SJCRH30 (cell line): Measurements from ENCODE around the gene IL1RL1. TPM values are rescaled to one million over a fixed set of nuclear protein-coding genes. Genes with fewer than 3 reads are reported as not detected.
A peak's percentile ranks its signal among the peaks of the same experiment; 100 is the strongest.

ENCODE experiments used
- DNase-seq, 2 experiments: peaks; one replicate each; pipeline ENCODE4 v3.0.0-alpha.2; 2015 to 2020
- H3K27ac ChIP-seq: fragments of 250-450 bp; sonication (Bioruptor Pico); 2 replicates; pipeline ENCODE4 v1.5.1; 2020; ENCODE audit warnings: mild to moderate bottlenecking, moderate library complexity
- H3K27me3 ChIP-seq: fragments of 250-450 bp; sonication (Bioruptor Pico); 2 replicates; pipeline ENCODE4 v1.5.1; 2020; ENCODE audit warnings: mild to moderate bottlenecking, moderate library complexity
- H3K36me3 ChIP-seq: fragments of 250-450 bp; sonication (Bioruptor Pico); 2 replicates; pipeline ENCODE4 v1.5.1; 2020; ENCODE audit warnings: mild to moderate bottlenecking, moderate library complexity
- H3K4me1 ChIP-seq: fragments of 250-450 bp; sonication (Bioruptor Pico); 2 replicates; pipeline ENCODE4 v1.5.1; 2020; ENCODE audit warnings: mild to moderate bottlenecking, moderate library complexity
- H3K4me3 ChIP-seq: fragments of 250-450 bp; sonication (Bioruptor Pico); 2 replicates; pipeline ENCODE4 v1.5.1; 2020; ENCODE audit warnings: mild to moderate bottlenecking, moderate library complexity
- H3K9me3 ChIP-seq: fragments of 250-450 bp; sonication (Bioruptor Pico); replicated peaks from 2 replicates; pipeline ENCODE4 v1.5.1; 2020; ENCODE audit warnings: mild to moderate bottlenecking, moderate library complexity
- total RNA-seq: library from RNA; depleted of rRNA; stranded (reverse); fragments of >200 nt; shearing (Covaris generic); gene quantifications from 2 replicates; pipeline ENCODE4 v1.2.3, GENCODE V29; 2014

Gene IL1RL1
- total RNA-seq, 1 experiment from 2014 or later: not detected

DNA sequence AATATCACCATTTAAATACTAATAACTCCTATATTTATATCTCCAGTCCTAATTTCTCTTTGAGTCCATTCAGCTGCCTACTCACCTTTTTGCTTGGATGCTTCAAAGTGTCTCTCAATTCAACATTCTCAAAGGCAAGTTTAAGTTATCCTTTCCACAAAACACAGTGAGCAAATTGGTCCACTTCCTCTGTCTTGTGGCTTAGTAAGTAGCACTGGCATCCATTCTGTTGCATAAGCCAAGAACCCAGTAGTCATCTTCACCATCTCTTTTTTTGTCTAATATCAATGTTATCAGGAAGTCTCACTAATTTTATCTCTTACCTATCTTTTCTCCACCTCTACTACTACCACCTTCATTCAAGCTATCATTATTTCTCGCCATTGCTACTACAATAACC lies 27.4 kb upstream of the IL1RL1 start:
- Histone ChIP-seq H3K4me1 (no peaks in the 10 kb centered on the region), H3K9me3 (no peaks in the 10 kb centered on the region), H3K4me3 (no peak overlapping the region), H3K27me3 (no peaks in the 10 kb centered on the region), H3K27ac (no peak overlapping the region), H3K36me3 (no peaks in the 10 kb centered on the region)
- DNase-seq: no peak

DNA sequence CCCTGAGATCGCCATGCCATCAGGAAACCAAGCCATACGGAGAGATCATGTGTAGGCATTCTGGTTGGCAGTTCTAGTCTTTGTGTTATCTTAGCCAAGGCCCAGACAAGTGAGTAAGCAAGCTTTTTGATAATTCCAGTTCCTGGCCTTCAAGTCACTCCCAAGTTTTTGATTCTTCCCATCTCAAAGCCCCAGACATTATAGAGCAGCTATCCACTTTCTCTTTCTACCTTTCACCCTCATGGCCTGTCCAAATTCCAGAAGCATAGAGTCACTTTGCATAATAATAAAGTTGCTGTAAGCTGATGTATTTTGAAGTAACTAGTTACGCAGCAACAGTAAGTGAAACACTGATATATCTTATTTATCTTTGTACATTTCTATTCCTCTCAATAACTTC lies 26.8 kb upstream of the IL1RL1 start:
- no peak overlapping the region for H3K27ac ChIP-seq
- no peaks in the 10 kb centered on the region for H3K27me3 ChIP-seq
- no peak overlapping the region for H3K4me3 ChIP-seq
- no peaks in the 10 kb centered on the region for H3K36me3 ChIP-seq
- H3K9me3 ChIP-seq: no peaks in the 10 kb centered on the region
- no peaks in the 10 kb centered on the region for H3K4me1 ChIP-seq
- DNase-seq: no peak

DNA sequence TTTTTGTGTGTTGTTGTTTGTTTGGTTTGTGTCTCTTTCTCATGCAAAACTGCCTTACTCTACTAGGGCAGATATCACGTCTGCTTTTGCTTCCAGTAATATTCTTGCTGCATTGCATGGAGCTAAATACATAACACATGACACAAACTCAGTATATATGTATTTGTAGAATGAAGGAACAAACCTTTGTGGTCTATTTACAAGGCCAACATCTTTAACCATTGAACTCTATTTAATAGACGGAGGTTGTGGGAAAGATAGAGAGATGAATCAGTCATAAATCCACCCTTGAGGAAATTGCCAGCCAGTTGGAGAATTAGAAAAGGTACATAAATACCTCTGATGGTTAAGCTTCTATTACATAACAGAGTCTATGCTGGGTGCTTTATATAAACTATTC lies 26.0 kb upstream of the IL1RL1 start:
- no peaks in the 10 kb centered on the region for H3K27me3 ChIP-seq
- no peak overlapping the region for H3K27ac ChIP-seq
- no peaks in the 10 kb centered on the region for H3K36me3 ChIP-seq
- no peak overlapping the region for H3K4me3 ChIP-seq
- no peaks in the 10 kb centered on the region for H3K4me1 ChIP-seq
- DNase-seq: no peak
- no peaks in the 10 kb centered on the region for H3K9me3 ChIP-seq

DNA sequence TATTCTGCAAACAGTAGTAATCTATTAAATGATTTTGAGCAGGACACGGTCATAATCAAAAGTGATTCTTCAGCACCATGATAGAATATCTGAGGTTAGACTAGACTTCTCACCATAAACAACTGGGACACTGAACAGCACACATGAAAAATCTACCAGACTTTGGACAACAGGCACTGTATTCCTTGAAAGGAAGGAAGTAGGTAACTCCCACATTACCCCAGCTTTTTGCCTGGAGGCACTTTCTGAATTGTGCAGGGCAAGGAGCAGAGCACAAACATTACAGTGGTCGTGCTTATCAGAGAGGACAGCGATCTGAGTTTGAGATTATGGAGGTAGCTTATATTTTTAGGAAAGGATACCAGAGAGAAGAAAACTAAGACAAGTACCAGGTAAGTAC lies 25.3 kb upstream of the IL1RL1 start:
- Histone ChIP-seq H3K27ac (no peak overlapping the region), H3K9me3 (no peaks in the 10 kb centered on the region), H3K27me3 (no peaks in the 10 kb centered on the region), H3K36me3 (no peaks in the 10 kb centered on the region), H3K4me3 (no peak overlapping the region), H3K4me1 (no peaks in the 10 kb centered on the region)
- DNase-seq: no peak

DNA sequence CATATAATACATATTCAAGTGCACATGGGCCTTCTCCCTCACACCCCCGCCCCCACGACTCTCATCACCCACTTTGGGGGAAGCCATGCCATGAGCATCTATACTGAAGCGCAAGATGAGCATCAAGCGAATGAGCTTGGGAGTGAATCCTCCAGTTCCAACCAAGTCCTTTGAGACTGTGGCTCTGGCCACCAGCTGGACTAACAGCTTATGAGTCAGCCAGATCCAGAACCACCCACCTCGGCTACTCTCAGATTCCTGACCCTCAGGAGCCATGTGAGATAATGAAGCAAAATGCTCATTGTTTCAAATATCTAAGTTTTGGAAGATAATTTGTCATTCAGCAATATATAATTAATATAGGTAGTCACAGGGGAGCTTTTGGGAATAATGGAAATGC lies 22.2 kb upstream of the IL1RL1 start:
- no peak overlapping the region for H3K4me3 ChIP-seq
- no peaks in the 10 kb centered on the region for H3K36me3 ChIP-seq
- H3K27me3 ChIP-seq: no peaks in the 10 kb centered on the region
- no peak for DNase-seq
- H3K9me3 ChIP-seq: no peaks in the 10 kb centered on the region
- no peaks in the 10 kb centered on the region for H3K4me1 ChIP-seq
- H3K27ac ChIP-seq: no peak overlapping the region

DNA sequence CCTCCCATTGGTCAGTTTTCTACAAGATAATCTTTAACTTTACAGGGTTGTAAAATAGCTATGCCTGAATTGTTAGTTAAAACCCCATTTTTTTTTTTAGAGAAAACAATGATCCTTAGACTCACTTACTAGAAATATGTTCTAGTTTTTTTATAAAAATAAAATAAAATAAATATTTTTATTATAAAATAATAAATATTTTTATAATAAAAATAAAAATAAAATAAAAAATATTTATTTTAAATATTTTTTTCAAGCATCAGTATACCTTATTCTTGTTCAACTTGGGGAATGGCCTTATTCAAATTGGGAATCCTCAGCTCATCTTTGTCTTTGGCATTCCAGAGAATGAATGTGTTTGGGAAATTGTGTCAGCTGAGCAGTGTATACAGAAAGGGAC lies 20.8 kb upstream of the IL1RL1 start:
- Histone ChIP-seq H3K4me3 (no peak overlapping the region), H3K9me3 (no peaks in the 10 kb centered on the region), H3K4me1 (no peaks in the 10 kb centered on the region), H3K27me3 (no peaks in the 10 kb centered on the region), H3K36me3 (no peaks in the 10 kb centered on the region), H3K27ac (no peak overlapping the region)
- no peak for DNase-seq

DNA sequence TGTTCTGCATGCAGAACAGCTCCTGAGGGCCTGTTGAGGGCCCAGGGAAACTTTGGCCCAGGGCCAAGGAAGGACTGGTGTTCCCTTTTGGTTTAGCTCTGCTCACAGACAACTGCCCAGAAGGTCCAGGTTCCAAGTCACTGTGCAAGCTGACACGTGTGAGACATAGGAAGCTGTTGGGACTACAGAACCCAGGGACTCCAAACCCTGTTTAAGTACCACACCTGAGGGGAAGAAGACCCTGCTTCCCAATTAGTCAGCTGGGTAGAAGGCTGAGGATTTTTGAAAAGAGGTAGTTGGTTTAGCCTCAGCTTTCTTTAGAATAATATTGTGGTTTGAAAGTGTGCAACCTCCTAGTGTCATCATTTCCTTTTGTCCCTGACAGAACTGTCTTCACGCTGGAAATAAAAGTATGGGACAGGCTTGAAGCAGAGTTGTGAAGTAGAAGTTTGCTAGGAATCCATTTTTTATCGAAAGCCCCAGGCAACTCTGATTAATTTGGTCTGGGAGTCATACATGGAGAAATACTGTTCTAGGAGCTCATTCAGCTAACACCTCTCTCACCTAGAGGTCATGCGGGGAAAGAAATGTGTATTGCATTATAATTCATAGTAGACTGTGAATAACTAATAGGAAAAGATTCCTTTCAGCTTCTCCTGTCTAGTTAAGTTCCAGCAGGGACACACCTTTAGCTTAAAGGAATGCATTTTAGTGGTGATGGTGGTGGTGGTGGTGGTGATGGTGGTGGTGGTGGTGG lies 19.9 kb upstream of the IL1RL1 start:
- no peaks in the 10 kb centered on the region for H3K27me3 ChIP-seq

DNA sequence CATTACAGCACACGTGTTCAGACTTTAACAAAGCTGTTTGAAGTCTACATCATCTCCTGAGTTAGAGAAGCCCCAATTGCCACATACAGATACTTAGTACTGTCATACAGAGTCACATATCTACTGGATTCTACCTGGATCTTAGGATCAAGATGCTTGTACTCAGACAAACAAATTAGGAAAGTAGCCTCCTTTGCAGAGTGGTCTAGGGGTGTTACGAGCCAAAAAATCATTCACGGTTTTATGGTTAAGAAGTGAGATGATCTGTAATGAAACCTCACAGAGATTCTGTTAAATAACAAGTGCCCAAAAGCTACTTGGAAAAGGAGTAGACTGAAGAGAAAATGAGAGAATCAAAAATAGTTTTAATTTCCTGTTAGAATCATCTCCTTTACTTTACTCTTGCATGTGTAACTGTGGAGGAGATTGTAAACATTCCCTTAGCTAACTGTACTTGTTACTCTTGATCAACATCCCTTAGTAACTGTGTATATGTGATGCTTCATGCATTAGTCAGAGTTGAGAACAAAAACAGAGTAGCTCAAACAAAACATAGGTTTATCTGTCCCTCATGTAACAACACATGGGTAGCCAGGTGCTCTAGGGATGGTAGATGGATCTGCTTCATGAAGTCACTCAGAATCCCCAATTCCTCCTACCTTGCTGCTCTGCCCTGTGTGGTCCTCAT lies 16.4 kb upstream of the IL1RL1 start:
- no peaks in the 10 kb centered on the region for H3K27me3 ChIP-seq
- H3K36me3 ChIP-seq: no peaks in the 10 kb centered on the region
- no peak overlapping the region for H3K27ac ChIP-seq
- H3K4me1 ChIP-seq: no peaks in the 10 kb centered on the region
- H3K4me3 ChIP-seq: no peak overlapping the region
- no peak for DNase-seq
- no peaks in the 10 kb centered on the region for H3K9me3 ChIP-seq

More for the DNA sequence above, 19.9 kb upstream of the IL1RL1 start:
- no peak overlapping the region for H3K4me3 ChIP-seq
- no peaks in the 10 kb centered on the region for H3K36me3 ChIP-seq
- H3K27ac ChIP-seq: no peak overlapping the region
- no peaks in the 10 kb centered on the region for H3K4me1 ChIP-seq
- peak in 1 of 2 experiments; percentile 23 for DNase-seq
- H3K9me3 ChIP-seq: no peaks in the 10 kb centered on the region

DNA sequence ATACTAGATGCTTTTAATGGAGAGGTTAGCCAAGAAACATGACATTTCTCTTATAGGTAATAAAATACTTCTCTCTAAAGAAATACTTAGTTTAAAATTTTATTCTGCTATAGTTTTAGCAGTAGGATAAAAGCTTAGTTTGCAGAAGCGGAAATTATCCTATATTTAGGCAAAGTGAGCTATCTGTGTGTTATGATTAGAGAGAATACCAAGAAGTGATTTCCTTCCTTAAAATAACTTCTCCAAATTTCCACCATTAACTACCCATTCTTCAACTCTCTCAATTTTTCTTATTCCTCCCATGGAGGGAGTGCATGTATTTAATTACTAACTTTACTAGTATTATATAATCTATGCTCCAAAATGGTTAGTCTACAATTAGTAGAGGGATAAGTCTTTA lies 15.8 kb upstream of the IL1RL1 start:
- H3K4me1 ChIP-seq: no peaks in the 10 kb centered on the region
- H3K27ac ChIP-seq: no peak overlapping the region
- H3K36me3 ChIP-seq: no peaks in the 10 kb centered on the region
- H3K4me3 ChIP-seq: no peak overlapping the region
- H3K9me3 ChIP-seq: no peaks in the 10 kb centered on the region
- H3K27me3 ChIP-seq: no peaks in the 10 kb centered on the region
- DNase-seq: no peak

DNA sequence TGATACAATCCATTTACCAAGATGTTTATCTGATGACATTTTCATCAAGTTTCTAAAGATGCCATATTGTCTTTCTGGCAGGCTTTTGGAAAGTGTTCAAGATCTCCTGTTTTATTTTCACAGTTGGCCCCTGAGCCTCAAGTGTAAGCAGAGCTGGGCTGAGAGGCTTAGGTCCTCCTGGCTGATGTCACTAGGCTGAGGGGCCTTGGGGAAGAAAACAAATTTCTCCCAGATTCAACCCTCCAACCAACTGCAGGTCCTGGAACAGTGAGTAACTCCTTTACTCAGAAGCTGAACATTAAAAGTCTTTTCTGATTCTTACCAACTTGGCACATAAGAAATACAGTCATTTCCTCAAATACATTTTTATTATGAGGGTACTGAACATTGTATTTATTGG lies 14.9 kb upstream of the IL1RL1 start:
- Histone ChIP-seq H3K4me3 (no peak overlapping the region), H3K27me3 (no peaks in the 10 kb centered on the region), H3K36me3 (no peaks in the 10 kb centered on the region), H3K9me3 (no peaks in the 10 kb centered on the region), H3K27ac (no peak overlapping the region), H3K4me1 (no peaks in the 10 kb centered on the region)
- no peak for DNase-seq

DNA sequence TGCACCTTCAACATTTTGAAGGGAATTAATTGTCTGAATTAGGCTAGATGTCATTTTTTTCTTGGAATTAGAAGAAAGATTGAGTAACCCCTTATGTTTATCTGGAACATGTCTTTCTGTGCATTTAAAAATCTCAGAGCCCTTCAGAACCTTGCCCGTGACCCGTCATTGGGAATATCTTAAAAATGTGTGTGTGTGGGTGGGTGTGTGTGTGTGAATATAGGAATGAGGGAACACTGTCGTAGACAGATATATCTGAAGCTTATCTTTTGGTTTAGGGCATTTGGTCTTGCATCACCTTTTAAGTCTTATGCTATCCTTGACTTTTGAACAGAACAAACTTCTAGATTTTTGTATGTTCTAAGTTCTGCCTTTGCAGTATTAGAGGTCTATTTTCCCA lies 13.5 kb upstream of the IL1RL1 start:
- no peak for DNase-seq
- H3K4me1 ChIP-seq: no peaks in the 10 kb centered on the region
- no peaks in the 10 kb centered on the region for H3K9me3 ChIP-seq
- H3K4me3 ChIP-seq: no peak overlapping the region
- no peaks in the 10 kb centered on the region for H3K36me3 ChIP-seq
- H3K27ac ChIP-seq: no peak overlapping the region
- no peaks in the 10 kb centered on the region for H3K27me3 ChIP-seq

DNA sequence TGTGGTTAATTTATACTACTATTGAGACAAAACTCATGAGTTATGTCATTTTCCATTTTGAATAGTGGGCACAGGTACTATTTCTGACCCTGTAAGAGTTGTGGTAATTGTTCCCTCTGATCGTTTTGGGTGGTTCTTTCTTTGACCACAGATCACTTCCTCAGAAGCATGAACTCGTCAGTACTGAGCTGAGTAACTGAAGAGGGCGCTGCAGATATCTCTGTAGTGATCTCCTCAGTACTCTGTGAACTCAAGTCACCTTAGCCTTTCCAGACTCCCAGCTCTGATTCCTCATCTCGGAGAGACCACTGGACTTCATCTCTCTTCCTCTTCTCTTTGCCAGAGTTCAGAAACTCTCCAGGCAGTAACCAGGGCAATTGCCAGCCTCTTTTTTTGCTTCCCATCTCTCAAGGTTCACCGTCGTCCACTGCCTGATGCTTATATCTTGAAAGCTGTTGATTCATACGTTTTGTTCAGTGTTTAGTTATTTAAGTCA lies 9.4 kb upstream of the IL1RL1 start:
- Histone ChIP-seq H3K27ac (no peak overlapping the region), H3K4me3 (no peak overlapping the region), H3K36me3 (no peaks in the 10 kb centered on the region), H3K27me3 (no peaks in the 10 kb centered on the region), H3K4me1 (no peaks in the 10 kb centered on the region), H3K9me3 (no peaks in the 10 kb centered on the region)
- DNase-seq: peak in 1 of 2 experiments; percentile 6

DNA sequence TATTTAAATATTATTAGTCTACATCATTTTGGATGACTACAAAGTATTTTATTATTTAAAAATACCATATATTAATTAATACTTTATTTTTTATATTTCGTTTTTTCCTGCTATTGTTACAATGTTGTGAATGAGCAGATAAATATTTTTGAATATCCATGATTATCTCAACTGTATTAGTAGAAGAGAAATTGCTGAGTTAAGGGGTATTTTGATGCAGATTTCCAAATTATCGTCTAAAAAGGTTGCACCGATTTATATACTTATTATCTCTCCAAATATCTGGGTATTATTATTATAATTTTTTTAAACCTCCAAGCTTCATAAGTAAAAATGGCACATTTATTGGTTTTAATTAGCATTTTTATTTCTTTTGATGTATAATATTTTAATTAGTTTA lies 8.9 kb upstream of the IL1RL1 start:
- H3K4me1 ChIP-seq: no peaks in the 10 kb centered on the region
- H3K27me3 ChIP-seq: no peaks in the 10 kb centered on the region
- H3K9me3 ChIP-seq: no peaks in the 10 kb centered on the region
- H3K27ac ChIP-seq: no peak overlapping the region
- no peak overlapping the region for H3K4me3 ChIP-seq
- no peak for DNase-seq
- no peaks in the 10 kb centered on the region for H3K36me3 ChIP-seq

DNA sequence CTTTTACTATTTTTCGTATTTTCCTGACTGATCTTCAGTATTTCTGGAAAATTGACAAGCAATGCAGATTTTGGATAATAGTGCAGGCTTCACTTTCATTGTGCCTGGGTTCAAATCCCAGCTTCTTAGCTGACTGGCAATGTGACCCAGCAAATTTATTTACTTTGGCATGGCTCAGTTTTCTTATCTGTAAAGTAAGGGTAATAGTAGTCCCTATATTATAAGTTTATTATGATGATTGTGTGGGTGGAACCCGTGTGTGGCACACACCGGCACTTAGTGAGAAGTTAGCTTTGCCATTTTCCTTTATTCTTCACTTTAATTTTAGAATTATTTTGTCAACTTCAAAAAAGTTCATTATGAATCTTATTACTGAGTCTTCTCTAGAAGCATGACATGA lies 7.8 kb upstream of the IL1RL1 start:
- Histone ChIP-seq H3K36me3 (no peaks in the 10 kb centered on the region), H3K9me3 (no peaks in the 10 kb centered on the region), H3K4me1 (no peaks in the 10 kb centered on the region), H3K27ac (no peak overlapping the region), H3K27me3 (no peaks in the 10 kb centered on the region), H3K4me3 (no peak overlapping the region)
- no peak for DNase-seq

DNA sequence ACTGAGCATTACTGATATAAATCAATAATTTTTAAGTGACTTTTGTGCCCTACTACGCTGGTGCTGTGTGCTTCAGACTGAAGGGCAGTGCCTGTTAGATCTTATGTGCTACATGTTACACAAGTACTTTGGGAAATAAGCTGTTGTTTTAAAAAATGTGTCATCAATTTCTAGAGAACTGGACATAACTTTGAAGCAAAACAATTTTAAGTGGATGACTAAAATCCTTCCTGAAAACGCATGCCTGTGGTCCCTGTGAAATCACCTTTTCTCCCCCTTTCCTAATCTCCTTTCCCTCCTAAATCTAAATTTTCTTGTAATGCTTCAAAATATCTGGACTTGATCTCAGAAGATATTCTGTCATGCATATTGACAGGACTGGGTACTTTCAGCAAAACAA lies 7.1 kb upstream of the IL1RL1 start:
- Histone ChIP-seq H3K27ac (no peak overlapping the region), H3K36me3 (no peaks in the 10 kb centered on the region), H3K27me3 (no peaks in the 10 kb centered on the region), H3K4me3 (no peak overlapping the region), H3K9me3 (no peaks in the 10 kb centered on the region), H3K4me1 (no peaks in the 10 kb centered on the region)
- no peak for DNase-seq
